GM18507 (cell line): ENCODE results near the gene ESPNL.

Experiments used
- DNase-seq: peaks from one replicate; pipeline ENCODE4 v3.0.0; 2011; ENCODE audit warnings: low read depth; ENCODE audit not compliant: insufficient read length; ENCODE audit errors: extremely low spot score
- FAIRE-seq: peaks from 2 replicates; lab custom pipeline; 2011; peaks lifted over from hg19 to GRCh38; lab: Jason Lieb, UNC

The ESPNL gene

GRCh38 chr2:238151628-238152235 is 51.6 kb downstream of the ESPNL start:
- no peak for FAIRE-seq
- DNase-seq = no peak

- FAIRE-seq = no peak
- no peak for DNase-seq
Observed at GRCh38 chr2:238152771-238153688, 52.9 kb downstream of the ESPNL start.

DNA sequence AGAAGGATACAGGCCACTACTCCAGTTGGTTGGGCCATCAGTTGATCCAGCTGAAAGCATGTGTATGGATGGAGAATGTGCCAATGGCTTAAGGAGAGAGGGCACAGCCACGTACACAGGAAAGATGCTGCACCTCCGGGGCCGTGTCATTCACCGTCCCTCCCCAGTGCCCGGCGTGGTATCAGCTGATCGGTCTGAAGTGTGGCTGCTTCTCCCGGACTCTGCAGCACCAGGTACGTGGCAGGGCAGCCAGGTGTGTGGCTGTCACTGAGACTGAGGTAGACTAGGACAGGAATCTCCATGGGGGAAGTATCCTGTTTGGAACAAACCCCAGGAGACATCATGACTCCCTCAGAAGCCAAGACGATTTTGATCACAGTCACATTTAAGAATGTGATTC is 54.4 kb downstream of the ESPNL start:
- DNase-seq (no peak), FAIRE-seq (no peak)

GRCh38 chr2:238155051-238155760 is 55.1 kb downstream of the ESPNL start:
- DNase-seq = no peak
- FAIRE-seq = no peak

GRCh38 chr2:238155761-238156694 is 55.9 kb downstream of the ESPNL start:
- FAIRE-seq (no peak), DNase-seq (no peak)

- FAIRE-seq = no peak
- DNase-seq = no peak
Observed at GRCh38 chr2:238157506-238158017, 57.4 kb downstream of the ESPNL start.

DNA sequence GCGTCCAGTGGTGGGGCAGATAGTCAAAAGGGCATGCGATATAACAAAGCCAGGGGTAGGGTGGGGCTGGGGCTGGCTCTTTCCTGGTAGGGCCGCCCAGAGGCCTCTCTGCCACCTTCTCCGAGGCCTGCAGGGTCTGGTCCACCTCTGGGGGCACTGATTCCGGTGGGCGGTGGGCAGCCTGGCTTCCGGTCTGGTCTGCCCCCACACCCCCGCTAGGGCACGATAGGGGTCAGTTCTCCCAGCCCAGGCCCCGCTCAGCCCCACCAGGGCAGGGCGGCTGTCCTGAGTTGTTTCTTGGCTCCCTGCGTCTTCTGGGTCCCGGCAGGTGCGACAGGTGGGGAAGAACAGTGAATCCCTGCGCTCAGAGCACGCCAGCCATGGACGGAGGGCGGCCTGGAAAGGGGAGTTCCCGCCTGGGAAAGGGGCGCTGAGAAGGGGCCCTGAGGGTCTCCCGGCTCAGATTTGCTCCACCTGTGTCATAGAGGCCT is 57.9 kb downstream of the ESPNL start:
- FAIRE-seq (no peak), DNase-seq (no peak)

DNA sequence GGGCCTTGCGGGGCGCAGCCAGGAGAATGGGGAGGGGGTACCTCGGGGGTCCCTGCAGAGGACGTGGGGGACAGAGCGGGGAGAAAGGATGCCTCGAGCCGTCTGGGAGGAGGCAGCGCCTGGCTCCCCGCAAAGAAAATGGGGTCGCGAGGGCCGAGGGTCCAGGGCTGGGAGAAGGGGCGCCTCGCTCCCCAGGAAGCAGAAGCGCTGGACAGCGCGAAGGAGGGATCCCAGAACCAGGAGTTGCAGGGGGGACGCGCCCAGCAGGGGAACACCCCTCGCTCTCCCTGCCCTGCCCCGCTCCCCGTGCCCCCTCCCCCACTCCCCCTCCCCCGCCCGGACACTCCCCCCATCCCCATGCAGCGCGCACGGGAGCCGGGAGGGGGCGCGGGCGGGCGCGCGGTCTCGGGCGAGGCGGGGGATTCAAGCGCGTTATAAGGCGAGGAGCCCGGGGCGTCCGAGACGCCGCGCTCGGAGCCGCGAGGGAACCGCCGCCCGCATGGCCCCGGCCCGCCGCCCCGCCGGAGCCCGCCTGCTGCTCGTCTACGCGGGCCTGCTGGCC is 58.5 kb downstream of the ESPNL start, which contains the start of gene ERFE:
ERFE (plus strand) TSS at position 462 of the 562 bp plus-strand sequence; CDS start at position 500, 38 bp downstream.
- FAIRE-seq (no peak), DNase-seq (peak; percentile 57)

GRCh38 chr2:238159071-238159539 is 59.0 kb downstream of the ESPNL start:
- FAIRE-seq = no peak
- DNase-seq = no peak

DNA sequence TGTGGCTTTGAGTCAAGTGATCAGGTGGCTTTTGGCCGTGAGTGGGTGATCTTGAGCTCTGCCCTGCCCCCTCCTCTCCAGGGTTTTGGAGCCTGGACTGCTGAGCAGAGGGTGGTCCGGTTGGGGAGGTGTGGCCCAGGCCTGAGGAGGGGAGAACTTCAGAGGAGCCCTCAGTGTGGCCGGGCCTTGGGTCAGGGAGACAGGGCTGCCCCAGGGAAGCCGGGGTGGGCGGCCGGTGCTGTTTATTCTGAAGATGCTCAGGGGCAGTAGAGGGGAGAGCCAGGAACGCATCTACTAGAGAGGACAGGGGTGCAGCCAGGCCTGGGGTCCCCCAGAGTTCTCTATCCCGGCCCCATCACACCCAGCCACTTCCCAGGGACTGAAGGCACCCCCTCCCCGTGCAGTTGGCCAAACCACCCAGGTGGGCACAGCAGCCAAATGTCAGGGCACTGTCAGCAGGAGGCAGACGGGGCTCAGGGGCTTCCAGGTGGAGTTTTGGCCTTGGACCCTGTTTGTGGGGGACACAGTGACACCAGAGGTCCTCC is 59.6 kb downstream of the ESPNL start:
- no peak for DNase-seq
- no peak for FAIRE-seq

GRCh38 chr2:238160206-238161129 is 60.3 kb downstream of the ESPNL start:
- no peak for DNase-seq
- peak; percentile 63 for FAIRE-seq

DNA sequence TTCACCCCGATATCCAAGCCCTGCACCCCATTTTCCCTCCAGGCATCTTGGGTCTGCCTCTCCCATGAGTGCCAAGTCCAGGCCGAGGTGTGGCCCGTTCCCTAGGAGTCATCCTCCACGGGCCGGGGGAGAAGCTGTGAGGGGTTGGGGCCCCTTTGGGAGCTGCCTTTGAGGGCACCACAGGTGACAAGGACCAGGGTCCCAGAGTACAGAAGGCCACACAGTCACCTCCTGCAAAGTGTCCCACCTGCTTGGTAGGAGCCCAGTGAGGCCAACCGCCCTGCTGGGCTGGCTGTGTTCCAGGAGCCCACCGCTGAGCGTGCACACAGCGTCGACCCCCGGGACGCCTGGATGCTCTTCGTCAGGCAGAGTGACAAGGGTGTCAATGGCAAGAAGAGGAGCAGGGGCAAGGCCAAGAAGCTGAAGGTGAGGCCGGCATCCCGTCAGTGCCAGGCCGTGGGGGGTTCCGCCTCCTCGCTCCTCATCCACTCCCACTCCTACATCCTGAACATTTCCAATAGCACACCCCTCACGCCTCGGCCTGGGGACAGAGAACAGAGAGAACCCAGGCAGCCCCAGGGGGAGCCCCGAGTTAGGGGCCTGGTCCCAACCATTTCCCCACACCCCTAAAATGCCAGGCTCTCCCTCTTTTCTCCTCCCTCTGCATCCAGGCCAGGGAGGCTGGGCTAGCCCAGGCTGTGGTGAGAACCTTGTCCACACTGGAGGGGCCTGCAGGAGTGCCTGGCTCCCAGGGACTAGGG is 61.3 kb downstream of the ESPNL start:
- no peak for DNase-seq
- no peak for FAIRE-seq

- FAIRE-seq = no peak
- no peak for DNase-seq
Observed at GRCh38 chr2:238162251-238162845, 62.2 kb downstream of the ESPNL start.

- FAIRE-seq (no peak), DNase-seq (no peak)
Observed at GRCh38 chr2:238162846-238163441, 62.8 kb downstream of the ESPNL start.

GRCh38 chr2:238163481-238164198 is 63.5 kb downstream of the ESPNL start:
- FAIRE-seq (no peak), DNase-seq (no peak)
